ENCODE measurements around the gene SLCO3A1. TPM values are rescaled to one million over a fixed set of nuclear protein-coding genes. Genes with fewer than 3 reads are reported as not detected.

The SLCO3A1 gene
- under 0.01 TPM in 2 replicates for total RNA-seq (2014; rRNA removed)
- 0.12 TPM for polyA plus RNA-seq (2012)

- no peak for DNase-seq (ENCODE audit: low read depth)
Observed at GRCh38 chr15:91853511-91853947, at the start of gene SLCO3A1. Gene SLCO3A1 (plus strand): TSS chr15:91853708.

DNA sequence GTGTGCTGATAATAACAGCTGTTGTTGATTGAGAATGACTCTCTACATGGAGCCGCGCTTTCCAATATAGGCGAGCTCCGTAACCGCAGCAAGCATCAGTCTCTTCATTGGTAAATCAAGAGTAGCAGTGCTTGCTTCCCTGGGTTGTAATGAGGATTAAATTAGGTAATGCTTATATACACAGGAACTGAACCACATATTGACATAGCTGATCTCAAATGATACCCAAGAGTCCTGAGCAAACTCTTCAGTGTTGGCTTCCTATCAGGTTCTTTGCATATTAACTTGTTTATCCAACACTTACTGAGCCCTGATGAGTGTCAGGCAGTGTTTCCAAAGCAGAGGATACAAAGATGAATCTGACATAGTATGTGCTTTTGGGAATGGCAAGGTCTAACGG is 46.4 kb upstream of the SLCO3A1 start:
- DNase-seq (ENCODE audit: low read depth) = no peak

DNA sequence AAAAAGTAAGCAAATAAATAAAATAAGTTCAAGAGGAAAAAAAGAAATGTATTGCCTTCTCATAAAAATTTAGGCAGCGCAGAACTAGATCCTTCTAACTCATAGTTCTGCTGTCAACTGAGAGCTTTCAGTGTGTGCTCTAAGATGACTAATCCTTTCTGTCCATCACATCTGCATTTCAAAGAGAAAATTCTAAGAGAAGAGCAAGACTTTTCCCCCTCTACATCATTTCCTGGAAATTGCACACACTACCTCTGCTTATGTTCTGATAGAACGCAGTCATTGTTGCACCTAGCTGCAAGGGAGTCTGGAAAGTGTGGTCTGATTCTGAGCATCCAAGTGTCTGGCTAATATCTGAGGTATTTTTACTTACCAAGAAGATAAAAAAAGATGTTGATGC is 39.6 kb upstream of the SLCO3A1 start:
- DNase-seq (ENCODE audit: low read depth) = no peak

DNA sequence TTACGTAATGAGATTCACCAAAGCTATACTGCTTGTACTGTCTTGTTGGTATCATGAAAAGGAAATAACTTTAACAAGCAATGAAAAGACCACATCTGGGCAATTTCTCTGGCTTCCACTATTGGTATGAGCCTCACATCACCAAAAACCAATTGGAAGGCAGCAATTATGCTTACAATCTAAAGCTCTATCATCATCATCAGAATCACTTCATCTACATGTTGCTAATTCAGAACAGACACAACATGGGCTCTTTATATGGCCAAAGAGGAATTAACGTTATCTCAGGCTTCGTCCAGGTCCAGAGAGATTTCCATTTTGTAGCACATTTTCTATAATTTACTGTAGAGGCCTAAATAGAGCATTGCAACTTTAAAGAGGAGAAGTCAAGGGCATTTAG is 36.6 kb upstream of the SLCO3A1 start:
- DNase-seq (ENCODE audit: low read depth) = no peak

DNA sequence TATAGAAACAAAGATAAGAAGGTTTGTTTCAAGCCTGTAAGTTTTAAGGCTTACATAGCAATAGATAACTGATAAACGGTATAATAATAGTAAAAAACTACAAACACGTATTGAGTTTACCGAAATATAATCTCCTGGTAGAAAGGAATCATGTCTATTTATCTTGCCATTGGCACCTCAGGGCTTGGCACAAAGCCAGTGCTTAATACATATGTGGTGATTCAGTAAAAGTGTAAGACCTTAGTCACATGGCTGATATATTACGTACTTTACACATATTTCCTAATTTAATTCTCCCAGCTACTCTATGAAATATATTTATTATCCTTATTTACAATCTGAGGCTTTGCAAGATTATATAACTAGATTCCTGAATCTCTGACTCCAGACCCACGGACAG is 32.0 kb upstream of the SLCO3A1 start:
- DNase-seq (ENCODE audit: low read depth) = no peak

- no peak for DNase-seq (ENCODE audit: low read depth)
Observed at GRCh38 chr15:91824256-91824655, 29.3 kb upstream of the SLCO3A1 start.

GRCh38 chr15:91826443-91826842 is 27.1 kb upstream of the SLCO3A1 start:
- DNase-seq (ENCODE audit: low read depth) = no peak

- no peak for DNase-seq (ENCODE audit: low read depth)
Observed at GRCh38 chr15:91833056-91833455, 20.5 kb upstream of the SLCO3A1 start.

- DNase-seq (ENCODE audit: low read depth) = no peak
Observed at GRCh38 chr15:91839867-91840266, 13.6 kb upstream of the SLCO3A1 start.

DNA sequence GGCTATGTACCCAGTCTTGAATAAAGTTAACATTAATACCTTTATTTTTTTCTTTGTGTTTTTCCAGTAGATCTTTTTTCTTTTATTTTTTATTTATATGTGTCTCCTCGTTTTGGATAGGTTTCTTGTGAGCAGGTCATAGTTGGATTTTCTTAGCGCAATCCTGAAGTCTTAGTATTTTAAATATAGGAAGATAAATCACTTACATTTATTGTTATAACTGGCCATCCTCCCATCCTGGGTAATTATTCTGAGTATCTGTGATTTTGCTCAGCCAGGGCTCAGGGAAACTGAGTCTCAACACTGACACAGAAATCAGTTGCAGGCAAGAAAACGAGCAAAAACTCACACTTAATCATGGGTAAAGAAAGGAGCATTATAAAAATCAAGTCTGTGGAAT is 11.6 kb upstream of the SLCO3A1 start:
- no peak for DNase-seq (ENCODE audit: low read depth)

DNA sequence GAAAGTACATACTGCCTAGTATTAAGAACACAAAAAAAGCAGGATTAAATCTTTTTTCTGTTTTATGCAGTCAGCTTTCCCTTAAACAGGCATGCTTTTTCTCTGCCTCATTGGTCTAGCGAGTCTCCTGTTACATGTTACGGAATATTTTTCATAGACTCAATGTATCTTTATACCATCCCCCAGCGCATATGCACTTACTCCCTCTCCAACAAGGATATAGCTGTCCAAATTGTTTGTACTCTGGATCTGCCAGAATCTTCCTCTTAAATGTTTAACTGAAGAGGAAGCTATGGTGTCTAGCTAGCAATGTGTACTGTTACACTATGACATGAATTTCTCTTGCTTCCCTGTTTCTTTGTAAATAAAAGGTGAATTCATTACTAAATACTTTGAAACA is 9.2 kb upstream of the SLCO3A1 start:
- DNase-seq (ENCODE audit: low read depth) = no peak

GRCh38 chr15:91844928-91845327 is 8.6 kb upstream of the SLCO3A1 start:
- no peak for DNase-seq (ENCODE audit: low read depth)

- DNase-seq (ENCODE audit: low read depth) = no peak
Observed at GRCh38 chr15:91845720-91846119, 7.8 kb upstream of the SLCO3A1 start.

- DNase-seq (ENCODE audit: low read depth) = no peak
Observed at GRCh38 chr15:91849180-91849579, 4.3 kb upstream of the SLCO3A1 start.

- no peak for DNase-seq (ENCODE audit: low read depth)
Observed at GRCh38 chr15:91849749-91850161, 3.8 kb upstream of the SLCO3A1 start.

GRCh38 chr15:91852741-91853510 is 582 bp upstream of the SLCO3A1 start:
- DNase-seq (ENCODE audit: low read depth) = peak; percentile 1

DNA sequence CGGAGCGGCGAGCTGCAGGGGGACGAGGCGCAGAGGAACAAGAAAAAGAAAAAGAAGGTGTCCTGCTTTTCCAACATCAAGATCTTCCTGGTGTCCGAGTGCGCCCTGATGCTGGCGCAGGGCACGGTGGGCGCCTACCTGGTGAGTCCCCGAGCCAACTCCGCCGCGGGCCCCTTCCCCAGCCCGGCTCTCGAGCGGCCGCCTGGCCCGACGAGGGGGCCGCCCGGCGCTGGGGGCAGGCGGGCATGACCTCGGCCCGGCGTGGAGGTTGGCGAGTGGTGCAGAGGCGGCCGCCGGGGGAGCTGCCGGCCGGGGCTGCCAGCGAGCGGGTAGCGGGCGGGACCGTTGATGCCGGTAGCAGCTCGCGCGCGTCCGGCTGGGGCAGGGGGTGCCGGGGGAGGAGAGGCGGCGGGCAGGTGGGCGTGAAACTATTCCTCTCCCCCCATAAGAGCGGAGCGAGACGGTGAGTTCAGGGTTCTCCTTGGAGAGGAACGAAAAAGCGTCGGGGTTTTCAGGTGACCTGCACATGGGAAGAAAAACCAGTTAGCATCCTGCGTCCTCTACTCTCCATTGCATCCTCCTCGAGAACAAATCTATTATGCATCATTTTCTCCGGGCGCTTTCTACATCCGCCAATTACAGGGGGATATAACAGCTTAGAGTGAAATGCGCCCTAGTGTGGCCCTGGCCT is 585 bp downstream of the SLCO3A1 start:
- DNase-seq (ENCODE audit: low read depth) = no peak

DNA sequence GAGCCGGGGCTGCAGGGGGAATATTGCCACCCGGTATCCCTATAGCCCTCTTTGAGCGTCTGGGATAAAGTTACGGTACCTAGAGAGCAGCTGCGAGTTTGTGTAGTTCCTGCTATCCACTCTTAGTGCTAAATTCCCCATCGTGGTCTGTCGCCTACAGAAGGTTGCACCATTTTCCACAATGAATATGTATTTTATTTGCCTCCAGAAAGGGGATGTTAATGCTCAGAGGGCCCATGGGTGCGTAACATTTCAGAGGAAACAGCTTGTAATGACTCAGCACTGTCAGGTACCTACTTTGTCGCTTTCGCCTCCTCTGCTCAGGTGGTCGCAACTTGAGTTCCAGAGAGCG is 1.1 kb downstream of the SLCO3A1 start:
- no peak for DNase-seq (ENCODE audit: low read depth)

DNA sequence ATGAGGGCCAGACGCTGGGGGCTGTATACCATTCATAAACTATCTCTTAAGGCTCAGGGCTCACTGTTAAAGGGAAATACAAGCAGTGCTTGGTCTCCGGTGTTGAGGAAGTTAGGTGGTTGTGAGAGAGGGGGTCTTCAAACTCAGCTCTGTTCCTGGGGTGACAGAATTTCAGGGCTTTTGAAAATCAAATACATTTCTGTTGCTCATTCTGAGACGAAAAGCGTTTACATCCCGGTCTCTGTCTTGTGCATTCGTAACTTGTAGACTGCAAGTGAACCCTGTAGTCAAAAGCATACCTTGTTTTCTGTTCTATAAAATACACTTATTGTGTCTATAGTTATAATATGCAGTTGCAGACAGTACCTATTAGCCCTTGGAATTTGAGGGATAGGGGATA is 1.7 kb downstream of the SLCO3A1 start:
- DNase-seq (ENCODE audit: low read depth) = no peak

DNA sequence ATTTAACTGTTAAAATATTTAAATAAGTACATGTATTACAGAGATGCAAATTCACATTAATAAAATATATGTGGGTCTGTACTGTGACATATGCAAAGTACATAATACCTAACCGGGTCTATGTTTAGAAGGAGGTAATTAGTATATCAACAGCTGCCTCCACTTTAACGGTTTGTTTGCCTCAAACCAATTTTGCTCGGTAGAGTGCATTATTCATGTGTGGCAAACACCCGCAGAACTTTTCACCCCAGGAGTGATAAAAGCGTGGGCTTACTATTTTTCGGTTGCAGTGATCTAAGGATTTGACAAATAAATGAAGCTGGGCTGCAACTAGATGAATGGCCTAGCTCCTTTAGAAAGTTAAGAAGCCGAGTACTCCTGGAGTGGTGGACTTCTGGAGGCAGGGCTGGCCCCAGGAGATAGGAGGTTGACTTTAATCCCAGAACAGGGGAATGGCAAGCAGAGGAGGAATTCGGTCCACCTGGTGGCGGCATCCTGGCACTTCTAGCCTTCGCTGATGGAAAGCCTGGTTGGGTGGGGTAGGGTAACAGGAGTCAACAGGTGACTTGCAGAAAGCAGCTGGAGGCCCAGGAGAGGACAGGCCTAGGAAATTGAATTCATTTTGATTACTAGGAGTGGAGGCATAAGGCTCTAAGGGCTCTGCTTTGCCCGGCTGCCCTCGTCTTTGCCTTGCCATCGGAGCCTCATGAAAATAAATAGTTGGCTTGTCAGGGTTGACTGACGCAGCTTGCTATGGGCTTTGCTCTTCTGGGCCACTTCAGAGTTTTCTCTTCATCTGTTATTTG is 2.4 kb downstream of the SLCO3A1 start:
- no peak for DNase-seq (ENCODE audit: low read depth)

DNA sequence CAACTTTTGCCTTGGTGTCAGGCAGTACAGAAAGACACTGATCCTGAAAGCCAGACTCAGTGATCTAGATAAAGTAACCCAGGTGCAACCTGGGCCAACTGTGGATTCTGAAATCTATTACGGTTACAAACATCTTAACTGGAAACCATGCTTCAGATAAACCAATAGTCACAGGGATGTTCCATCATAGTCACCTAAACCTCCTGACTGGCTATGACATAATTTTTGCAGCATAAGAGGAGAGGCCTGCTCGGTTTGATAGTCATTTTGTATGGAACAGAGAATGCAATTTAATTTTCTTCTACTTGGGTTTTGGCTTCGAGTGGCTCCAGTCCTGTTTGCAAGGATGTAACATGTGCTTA is 3.7 kb downstream of the SLCO3A1 start:
- DNase-seq (ENCODE audit: low read depth) = no peak

DNA sequence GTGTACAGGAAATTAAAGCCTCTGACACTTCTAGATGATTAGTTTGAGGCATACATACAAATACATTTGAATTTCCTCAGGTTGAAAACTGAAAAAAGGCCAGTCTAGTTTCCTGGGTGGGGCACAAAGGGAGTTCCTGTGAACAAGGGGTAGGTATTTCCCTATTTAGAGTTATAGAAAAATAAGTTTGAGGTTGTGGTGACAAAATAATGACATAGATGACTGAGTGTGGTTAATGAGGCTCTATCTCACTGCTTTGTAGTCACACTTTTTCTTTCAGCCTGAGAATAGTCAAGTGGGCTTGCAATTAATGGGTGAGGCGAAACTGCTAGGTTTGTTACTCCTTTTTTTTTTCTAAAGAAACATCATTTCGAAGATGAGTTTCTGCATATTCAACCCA is 4.3 kb downstream of the SLCO3A1 start:
- DNase-seq (ENCODE audit: low read depth) = no peak

- DNase-seq (ENCODE audit: low read depth) = no peak
Observed at GRCh38 chr15:91860498-91860897, 7.0 kb downstream of the SLCO3A1 start.
